GM12878 (cell line): ENCODE data around the gene MRPL53. TPM values are rescaled to one million over a fixed set of nuclear protein-coding genes. Genes with fewer than 3 reads are reported as not detected.

Source experiments
- ATAC-seq: fragments of 200-7000 bp; cut with Tn5 transposase; 3 replicates; pipeline ENCODE4 v1.9.1; 2020; ENCODE audit warnings: mild to moderate bottlenecking, moderate library complexity
- BruUV-seq: library from RNA; stranded (reverse); fragments of 400-500 nt; replicated peaks from 2 replicates; lab custom pipeline; 2021; lab: Mats Ljungman, UMichigan
- CTCF ChIA-PET: fragments of 300-600 bp; sonication (Branson Sonifier 250); formaldehyde crosslinking; extraction: SDS; loops from one replicate; lab custom pipeline; 2021; ENCODE audit warnings: inconsistent platforms; lab: Yijun Ruan, JAX
- POLR2A ChIA-PET: fragments of 350-600 bp; formaldehyde crosslinking; extraction: SDS; loops from one replicate; lab custom pipeline; 2021; ENCODE audit warnings: inconsistent platforms; lab: Charles Lee
- RAD21 ChIA-PET: fragments of 300-600 bp; sonication (Branson Sonifier 250); formaldehyde crosslinking; loops from one replicate; lab custom pipeline; 2023; ENCODE audit warnings: antibody characterized with exemption; ENCODE audit not compliant: unreplicated experiment; lab: Charles Lee
- SMC1A ChIA-PET: fragments of 300-600 bp; sonication (Branson Sonifier 250); formaldehyde crosslinking; loops from one replicate; lab custom pipeline; 2023; ENCODE audit not compliant: unreplicated experiment, uncharacterized antibody; lab: Charles Lee
- DNase-seq: peaks from one replicate; pipeline ENCODE4 v3.0.0-alpha.2; 2011; ENCODE audit warnings: low read depth, low spot score
- FAIRE-seq: peaks from 3 replicates; lab custom pipeline; 2011; peaks lifted over from hg19 to GRCh38; lab: Jason Lieb, UNC
- H2AFZ ChIP-seq: 2 replicates; pipeline ENCODE4 v1.6.0; 2011; ENCODE audit warnings: low read depth, low read length, control low read depth; ENCODE audit not compliant: control insufficient read depth
- H3K27ac ChIP-seq: 2 replicates; pipeline ENCODE4 v1.5.1; 2011; ENCODE audit warnings: control low read depth; ENCODE audit not compliant: control insufficient read depth, insufficient read depth
- H3K27me3 ChIP-seq, 2 experiments: replicated peaks in 1 of 2; 2 replicates each; pipeline versions ENCODE4 v1.6.0 to v1.6.1; 2011; ENCODE audit warnings: low read length in 1 of 2; ENCODE audit not compliant: control insufficient read depth in 2 of 2, insufficient read depth in 2 of 2
- H3K36me3 ChIP-seq, 2 experiments: 2 replicates each; pipeline ENCODE4 v1.5.1; 2011; ENCODE audit warnings: low read length in 1 of 2; ENCODE audit not compliant: control insufficient read depth in 2 of 2, insufficient read depth in 2 of 2
- H3K4me1 ChIP-seq: 2 replicates; pipeline ENCODE4 v1.6.1; 2011; ENCODE audit warnings: mild to moderate bottlenecking, low read length, moderate library complexity, mixed read lengths; ENCODE audit not compliant: control insufficient read depth, insufficient read depth
- H3K4me2 ChIP-seq: 2 replicates; pipeline ENCODE4 v1.6.0; 2011; ENCODE audit warnings: control low read depth; ENCODE audit not compliant: control insufficient read depth, insufficient read depth
- H3K4me3 ChIP-seq: fragments of 200-600 bp; sonication (generic); 2 replicates; pipeline ENCODE4 v1.5.1; 2016
- H3K79me2 ChIP-seq: 2 replicates; pipeline ENCODE4 v1.6.0; 2011; ENCODE audit warnings: low read length; ENCODE audit not compliant: control insufficient read depth, insufficient read depth
- H3K9ac ChIP-seq: 2 replicates; pipeline ENCODE4 v1.8.0; 2011; ENCODE audit warnings: low read length, control low read depth, mixed read lengths; ENCODE audit not compliant: control insufficient read depth, insufficient read depth
- H3K9me3 ChIP-seq: replicated peaks from 3 replicates; pipeline ENCODE4 v1.5.1; 2011; ENCODE audit warnings: mild to moderate bottlenecking, low read length; ENCODE audit not compliant: control insufficient read depth, insufficient read depth
- H4K20me1 ChIP-seq: 2 replicates; pipeline ENCODE4 v1.6.0; 2011; ENCODE audit not compliant: control insufficient read depth, insufficient read depth
- ATF7 ChIP-seq: fragments of 450-650 bp; IDR thresholded peaks from 2 replicates; pipeline ENCODE4 v1.6.1; 2016; ENCODE audit warnings: low read depth, mild to moderate bottlenecking
- CHD1 ChIP-seq: IDR thresholded peaks from 2 replicates; pipeline ENCODE4 v1.6.1; 2012; ENCODE audit warnings: low read depth, low read length, improper control_type of control experiment
- EP300 ChIP-seq, 2 experiments: fragments of 150-350 bp in 1 of 2; IDR thresholded peaks; 2 replicates each; pipeline ENCODE4 v1.6.1; 2011 to 2012; ENCODE audit warnings: low read depth in 2 of 2, low read length in 2 of 2, borderline replicate concordance in 1 of 2, improper control_type of control experiment in 1 of 2, inconsistent platforms in 1 of 2; ENCODE audit not compliant: control insufficient read depth in 1 of 2
- FOXM1 ChIP-seq: IDR thresholded peaks from 2 replicates; pipeline ENCODE4 v1.6.1; 2012; ENCODE audit warnings: low read depth, mild to moderate bottlenecking, inconsistent platforms, low read length, moderate library complexity
- HDGF ChIP-seq: fragments of 450-650 bp; IDR thresholded peaks from 2 replicates; pipeline ENCODE4 v1.6.1; 2016; ENCODE audit warnings: antibody characterized with exemption
- IRF5 ChIP-seq: fragments of 450-650 bp; IDR thresholded peaks from 2 replicates; pipeline ENCODE4 v1.6.1; 2017; ENCODE audit warnings: borderline replicate concordance
- JUND ChIP-seq: IDR thresholded peaks from 2 replicates; pipeline ENCODE4 v1.6.1; 2012; ENCODE audit warnings: low read depth, mild to moderate bottlenecking, low read length, improper control_type of control experiment, moderate library complexity
- MTA3 ChIP-seq: IDR thresholded peaks from 2 replicates; pipeline ENCODE4 v1.6.1; 2012; ENCODE audit warnings: low read length, inconsistent platforms, borderline replicate concordance
- NRF1 ChIP-seq: conservative IDR thresholded peaks from 2 replicates; pipeline ENCODE4 v1.6.1; 2011; ENCODE audit warnings: mild to moderate bottlenecking, low read depth, low read length, improper control_type of control experiment
- PAX8 ChIP-seq: fragments of 450-650 bp; IDR thresholded peaks from 2 replicates; pipeline ENCODE4 v1.6.1; 2017; ENCODE audit warnings: mild to moderate bottlenecking, moderate library complexity
- POLR2AphosphoS2 ChIP-seq: IDR thresholded peaks from 2 replicates; pipeline ENCODE4 v1.6.1; 2011; ENCODE audit warnings: low read depth, mild to moderate bottlenecking, low read length, improper control_type of control experiment, moderate library complexity
- PRDM15 ChIP-seq: fragments of 450-650 bp; formaldehyde crosslinking; IDR thresholded peaks from 2 replicates; pipeline ENCODE4 v1.4.0; 2020; ENCODE audit warnings: mild to moderate bottlenecking, moderate library complexity
- SMC3 ChIP-seq: IDR thresholded peaks from 2 replicates; pipeline ENCODE4 v1.6.1; 2011; ENCODE audit warnings: low read length, improper control_type of control experiment, borderline replicate concordance
- STAT3 ChIP-seq: IDR thresholded peaks from 2 replicates; pipeline ENCODE4 v1.6.1; 2011; ENCODE audit warnings: low read depth, low read length, improper control_type of control experiment
- TBL1XR1 ChIP-seq: IDR thresholded peaks from 2 replicates; pipeline ENCODE4 v1.6.1; 2012; ENCODE audit warnings: low read depth, low read length, improper control_type of control experiment
- ZNF384 ChIP-seq: IDR thresholded peaks from 2 replicates; pipeline ENCODE4 v1.6.1; 2012; ENCODE audit warnings: low read depth, mild to moderate bottlenecking, low read length, improper control_type of control experiment, borderline replicate concordance
- WGBS: methylation state at CpG from one replicate; pipeline ENCODE4 v1.1.6; 2016; ENCODE audit warnings: low lambda C conversion rate; ENCODE audit not compliant: insufficient replicate concordance, insufficient coverage; ENCODE audit errors: missing lambda C conversion rate; 5-methylcytosine and 5-hydroxymethylcytosine counted together
- in situ Hi-C: fragments of 300-500 bp; cut with MboI; formaldehyde crosslinking; loops from 9 replicates; pipeline ENCODE4 v1.14.3; 2018; ENCODE audit warnings: mixed read lengths
- intact Hi-C: fragments of 100-400 bp; cut with micrococcal nuclease; formaldehyde crosslinking; loops from one replicate; pipeline ENCODE4 v1.14.2; 2022; ENCODE audit not compliant: unreplicated experiment
- polyA plus RNA-seq, 11 experiments: library from polyadenylated mRNA; depleted of rRNA in 4 of 11; unstranded in 6 of 11; stranded (reverse) in 5 of 11; fragments of >200 nt; fragmentation: Nextera tagmentation in 4 of 11; fragmentation: Illumina TruSeq in 1 of 11; extraction: Ambion mirVana in 4 of 11; extraction: Trizol in 1 of 11; gene quantifications; 1 replicate in 1 of 11; 2 replicates in 10 of 11; pipeline versions ENCODE4 v1.2.1 to v1.2.3, GENCODE V29; 2011 to 2016; ENCODE audit warnings: inconsistent platforms in 2 of 11, missing spikeins in 2 of 11, low read depth in 1 of 11
- total RNA-seq, 4 experiments: library from RNA; depleted of rRNA in 3 of 4; stranded (reverse); fragments of >200 nt in 3 of 4; fragmentation: Illumina TruSeq in 1 of 4; extraction: Trizol in 1 of 4; gene quantifications; 2 replicates each; pipeline versions ENCODE4 v1.2.1 to v1.2.3, GENCODE V29; 2013 to 2021

MRPL53 gene
- total and polyA plus RNA-seq, 10 of the 15 experiments (the other 5 are each of a cell fraction or from before 2014, with no cell fraction given): 15.1 to 167 (median 80.9) TPM

GRCh38 chr2:74458938-74459363 is 13.5 kb downstream of the MRPL53 start:
- SMC1A ChIA-PET: interaction anchor here (1.2 to 5.5 kb wide), 11 partner anchors 9 to 129 kb away, joined by 3 to 24 read pairs (median 7); partner anchors contain the start of genes C2orf81, CCDC142, TTC31 and WDR54
- POLR2A ChIA-PET: interaction anchor here (0.7 to 5.8 kb wide), 12 partner anchors 8 to 129 kb away, joined by 3 to 44 read pairs (median 5); partner anchors contain the start of genes C2orf81, CCDC142, MRPL53 and PCGF1
- Histone ChIP-seq H3K27ac (peak overlapping the region; percentile 80), H4K20me1 (no peaks in the 10 kb centered on the region), H3K9me3 (no peaks in the 10 kb centered on the region), H3K27me3 (no peaks in the 10 kb centered on the region), H3K36me3 (peaks cover 2 to 4% of the 10 kb centered on the region in 2 experiments; a peak in 3 of 4 replicates), H3K79me2 (peaks cover 22% of the 10 kb centered on the region), H2AFZ (no peak overlapping the region), H3K9ac (peak overlapping the region; percentile 93), H3K4me3 (peak overlapping the region; percentile 99), H3K4me2 (peak overlapping the region; percentile 87), H3K4me1 (peaks cover 19% of the 10 kb centered on the region)
- RAD21 ChIA-PET: interaction anchor here (0.8 to 3.5 kb wide), 17 partner anchors 13 to 429 kb away, joined by 3 to 21 read pairs (median 5); partner anchors contain the start of genes AUP1, C2orf81, CCDC142 and HTRA2
- in situ Hi-C loops (no loop called here), intact Hi-C loops (loop anchor here (1.0 kb wide), 2 partner anchors 23 to 70 kb away; partner anchors contain the start of genes AUP1, CCDC142 and HTRA2)
- under 1% methylated on average over 10 of the region's 10 CpGs for WGBS
- ATAC-seq: no peak
- CTCF ChIA-PET: interaction anchor here (1.2 to 6.7 kb wide), 6 partner anchors 16 to 128 kb away, joined by 5 to 54 read pairs (median 10); partner anchors contain the start of genes AUP1, CCDC142, HTRA2 and TTC31
- BruUV-seq: no TSS peak
- no peak for FAIRE-seq
- no peak for DNase-seq
- no peak for TF ChIP-seq HDGF
- TF ChIP-seq NRF1: no peak
- no peak for TF ChIP-seq ATF7
- TF ChIP-seq ZNF384: no peak
- no peak for TF ChIP-seq TBL1XR1
- no peak for TF ChIP-seq SMC3
- TF ChIP-seq POLR2AphosphoS2: no peak
- TF ChIP-seq CHD1: no peak
- no peak for TF ChIP-seq FOXM1
- no peak for TF ChIP-seq MTA3
- no peak for TF ChIP-seq EP300 (IDR thresholded peaks at IDR 0.05; ENCODE audit: borderline replicate concordance in 1 of 2, control insufficient read depth in 1 of 2, low read depth in 2 of 2, low read length in 2 of 2)
- TF ChIP-seq PAX8: no peak
- TF ChIP-seq JUND: no peak
- TF ChIP-seq IRF5: no peak
- TF ChIP-seq PRDM15 (CRISPR knock-in tag): no peak
- TF ChIP-seq STAT3: no peak
